ENCODE measurements around the gene GGT6.

- TF ChIP-seq POLR2A (IDR thresholded peaks at IDR 0.05) = no peak
- TF ChIP-seq CTCF (IDR thresholded peaks at IDR 0.05) = no peak
- TF ChIP-seq EP300 (IDR thresholded peaks at IDR 0.05) = no peak
Observed at GRCh38 chr17:4550534-4551039, 9.8 kb downstream of the GGT6 start.
